H1 (cell line): ENCODE results near the gene CCDC24. TPM values are rescaled to one million over a fixed set of nuclear protein-coding genes. Genes with fewer than 3 reads are reported as not detected.
A peak's percentile ranks its signal among the peaks of the same experiment; 100 is the strongest.

ENCODE experiments used
- CTCF ChIA-PET: fragments of 300-600 bp; sonication (Branson Sonifier 250); formaldehyde crosslinking; loops from one replicate; lab custom pipeline; 2021; ENCODE audit not compliant: partially characterized antibody; lab: Charles Lee
- POLR2A ChIA-PET: fragments of 300-600 bp; sonication (Branson Sonifier 250); formaldehyde crosslinking; loops from one replicate; lab custom pipeline; 2021; ENCODE audit warnings: inconsistent platforms; ENCODE audit not compliant: partially characterized antibody; lab: Charles Lee
- DNase-seq, 2 experiments: peaks; one replicate each; pipeline versions ENCODE4 v3.0.0 to v3.0.0-alpha.2; 2010 to 2022; ENCODE audit warnings: low spot score in 2 of 2, low read depth in 1 of 2, mixed read lengths in 1 of 2
- FAIRE-seq: peaks from 2 replicates; lab custom pipeline; 2011; peaks lifted over from hg19 to GRCh38; lab: Jason Lieb, UNC
- H2AFZ ChIP-seq: 2 replicates; pipeline ENCODE4 v1.8.1; 2012; ENCODE audit warnings: low read length, inconsistent platforms
- H2AK5ac ChIP-seq: 2 replicates; pipeline ENCODE4 v1.6.1; 2013; ENCODE audit warnings: low read depth, low read length
- H2BK120ac ChIP-seq: replicated peaks from 2 replicates; pipeline ENCODE3; 2013; ENCODE audit warnings: low read depth, low read length, inconsistent platforms
- H2BK12ac ChIP-seq: 2 replicates; pipeline ENCODE4 v1.6.1; 2013; ENCODE audit warnings: low read depth, low read length
- H2BK15ac ChIP-seq: 2 replicates; pipeline ENCODE4 v1.6.1; 2013; ENCODE audit warnings: low read length
- H2BK20ac ChIP-seq: 2 replicates; pipeline ENCODE4 v1.6.1; 2013; ENCODE audit warnings: low read length
- H2BK5ac ChIP-seq: 2 replicates; pipeline ENCODE4 v1.6.1; 2013; ENCODE audit warnings: low read depth, low read length
- H3K14ac ChIP-seq: 2 replicates; pipeline ENCODE4 v1.6.1; 2013; ENCODE audit warnings: inconsistent platforms; ENCODE audit not compliant: insufficient read length
- H3K18ac ChIP-seq: 2 replicates; pipeline ENCODE4 v1.6.1; 2013; ENCODE audit warnings: low read length; ENCODE audit errors: extremely low read depth
- H3K23ac ChIP-seq: 2 replicates; pipeline ENCODE4 v1.6.1; 2013; ENCODE audit warnings: inconsistent platforms; ENCODE audit not compliant: insufficient read length
- H3K23me2 ChIP-seq: 2 replicates; pipeline ENCODE4 v1.6.1; 2013; ENCODE audit warnings: low read depth, low read length
- H3K27ac ChIP-seq: 2 replicates; pipeline ENCODE4 v1.6.1; 2011; ENCODE audit warnings: low read depth, low read length, inconsistent platforms
- H3K27me3 ChIP-seq, 4 experiments: replicated peaks in 1 of 4; 1 replicate in 1 of 4; 2 replicates in 3 of 4; pipeline versions ENCODE4 v1.6.1 to v1.8.1; 2011 to 2013; ENCODE audit warnings: low read length in 3 of 4, mild to moderate bottlenecking in 3 of 4, inconsistent platforms in 2 of 4, mixed read lengths in 2 of 4, moderate library complexity in 1 of 4; ENCODE audit not compliant: control insufficient read depth in 3 of 4, insufficient read depth in 3 of 4; ENCODE audit errors: extremely low read depth in 1 of 4
- H3K36me3 ChIP-seq, 4 experiments: 2 replicates each; pipeline versions ENCODE4 v1.6.1 to v1.8.1; 2011 to 2013; ENCODE audit warnings: mild to moderate bottlenecking in 4 of 4, low read length in 3 of 4, moderate library complexity in 2 of 4, control low read depth in 1 of 4, inconsistent platforms in 1 of 4; ENCODE audit not compliant: insufficient read depth in 4 of 4, control insufficient read depth in 2 of 4
- H3K4ac ChIP-seq: replicated peaks from 2 replicates; pipeline ENCODE3; 2013; ENCODE audit warnings: low read length, low read depth, mixed read lengths, inconsistent platforms; ENCODE audit not compliant: insufficient read length
- H3K4me1 ChIP-seq, 4 experiments: replicated peaks in 1 of 4; 1 replicate in 1 of 4; 2 replicates in 3 of 4; pipeline versions ENCODE4 v1.6.1 to v1.8.1; 2011 to 2013; ENCODE audit warnings: low read length in 3 of 4, inconsistent platforms in 2 of 4, mixed read lengths in 1 of 4; ENCODE audit not compliant: insufficient read depth in 4 of 4, control insufficient read depth in 3 of 4
- H3K4me2 ChIP-seq, 2 experiments: 2 replicates each; pipeline versions ENCODE4 v1.6.1 to v1.8.1; 2011 to 2013; ENCODE audit warnings: low read depth in 2 of 2, low read length in 2 of 2, control low read depth in 1 of 2, inconsistent platforms in 1 of 2, mild to moderate bottlenecking in 1 of 2; ENCODE audit not compliant: insufficient read depth in 1 of 2
- H3K4me3 ChIP-seq, 4 experiments: fragments of 200-600, 300-600 bp in 1 of 4; sonication (generic), shearing (Covaris generic), sonication (Bioruptor Twin) in 1 of 4; 2 replicates each; pipeline versions ENCODE4 v1.5.1 to v1.8.1; 2011 to 2016; ENCODE audit warnings: low read length in 4 of 4, low read depth in 3 of 4, control low read depth in 2 of 4, inconsistent platforms in 2 of 4, mild to moderate bottlenecking in 2 of 4, mixed read lengths in 1 of 4, moderate library complexity in 1 of 4; ENCODE audit not compliant: insufficient read depth in 2 of 4; ENCODE audit errors: extremely low read depth in 1 of 4
- H3K56ac ChIP-seq: replicated peaks from 2 replicates; pipeline ENCODE3; 2013; ENCODE audit warnings: low read depth, mild to moderate bottlenecking, mixed read lengths, low read length, inconsistent platforms; ENCODE audit not compliant: insufficient read length
- H3K79me1 ChIP-seq: 2 replicates; pipeline ENCODE4 v1.6.1; 2013; ENCODE audit warnings: low read depth, low read length, control low read depth
- H3K79me2 ChIP-seq, 2 experiments: 2 replicates each; pipeline versions ENCODE4 v1.6.1 to v1.8.1; 2012 to 2013; ENCODE audit warnings: low read length in 2 of 2, mild to moderate bottlenecking in 2 of 2, inconsistent platforms in 1 of 2; ENCODE audit not compliant: insufficient read depth in 2 of 2, control insufficient read depth in 1 of 2
- H3K9ac ChIP-seq, 4 experiments: replicated peaks in 1 of 4; 1 replicate in 1 of 4; 2 replicates in 3 of 4; pipeline versions ENCODE4 v1.6.1 to v1.8.1; 2011 to 2013; ENCODE audit warnings: low read depth in 3 of 4, low read length in 3 of 4, control low read depth in 2 of 4, mild to moderate bottlenecking in 2 of 4, moderate library complexity in 2 of 4, inconsistent platforms in 1 of 4; ENCODE audit errors: extremely low read depth in 1 of 4
- H3K9me3 ChIP-seq, 2 experiments: 2 replicates each; pipeline versions ENCODE4 v1.6.1 to v1.8.1; 2012 to 2013; ENCODE audit warnings: mild to moderate bottlenecking in 2 of 2, moderate library complexity in 2 of 2, control low read depth in 1 of 2, inconsistent platforms in 1 of 2, low read depth in 1 of 2, low read length in 1 of 2, mixed read lengths in 1 of 2; ENCODE audit not compliant: insufficient read depth in 2 of 2
- H4K20me1 ChIP-seq, 2 experiments: replicated peaks in 1 of 2; 2 replicates each; pipeline versions ENCODE3 to v1.8.1; 2011 to 2013; ENCODE audit warnings: inconsistent platforms in 2 of 2, low read length in 2 of 2, mild to moderate bottlenecking in 1 of 2; ENCODE audit not compliant: insufficient read depth in 2 of 2, control insufficient read depth in 1 of 2
- H4K5ac ChIP-seq: 2 replicates; pipeline ENCODE4 v1.6.1; 2013; ENCODE audit warnings: low read length, low read depth, mixed read lengths, inconsistent platforms; ENCODE audit not compliant: insufficient read length
- H4K8ac ChIP-seq: 2 replicates; pipeline ENCODE4 v1.8.0; 2013; ENCODE audit warnings: mild to moderate bottlenecking, moderate library complexity, low read length, inconsistent platforms; ENCODE audit not compliant: insufficient read depth; ENCODE audit errors: extremely low read depth
- H4K91ac ChIP-seq: replicated peaks from 2 replicates; pipeline ENCODE3; 2013; ENCODE audit warnings: low read length, mixed read lengths, inconsistent platforms; ENCODE audit not compliant: insufficient read length
- EGR1 ChIP-seq: IDR thresholded peaks from 2 replicates; pipeline ENCODE4 v1.6.1; 2011; ENCODE audit warnings: low read depth, low read length, borderline replicate concordance
- NANOG ChIP-seq: IDR thresholded peaks from 2 replicates; pipeline ENCODE4 v1.6.1; 2011; ENCODE audit warnings: low read length, low read depth, mild to moderate bottlenecking, inconsistent platforms; ENCODE audit not compliant: insufficient read depth, poor library complexity, severe bottlenecking
- SAP30 ChIP-seq: fragments of 300-600 bp; sonication (generic); IDR thresholded peaks from 2 replicates; pipeline ENCODE4 v1.7.1; 2012; ENCODE audit warnings: low read length, moderate library complexity, mild to moderate bottlenecking, inconsistent platforms; ENCODE audit not compliant: insufficient read depth, insufficient replicate concordance
- SIN3A ChIP-seq, 2 experiments: IDR thresholded peaks in 1 of 2; conservative IDR thresholded peaks in 1 of 2; 2 replicates each; pipeline ENCODE4 v1.6.1; 2011 to 2012; ENCODE audit warnings: low read length in 2 of 2, improper control_type of control experiment in 1 of 2, low read depth in 1 of 2, mild to moderate bottlenecking in 1 of 2
- SIRT6 ChIP-seq: IDR thresholded peaks from one replicate; pipeline ENCODE4 v1.7.1; 2012; ENCODE audit warnings: low read length, inconsistent platforms
- SP1 ChIP-seq: IDR thresholded peaks from 2 replicates; pipeline ENCODE4 v1.6.1; 2011; ENCODE audit warnings: low read depth, low read length
- SUZ12 ChIP-seq: fragments of 200-600 bp; sonication (generic); IDR thresholded peaks from 2 replicates; pipeline ENCODE4 v1.6.1; 2012; ENCODE audit warnings: mild to moderate bottlenecking, inconsistent platforms, low read length, moderate library complexity, mixed read lengths
- ZNF274 ChIP-seq: IDR thresholded peaks from 2 replicates; pipeline ENCODE4 v1.7.0; 2012; ENCODE audit warnings: low read length, borderline replicate concordance; ENCODE audit errors: extremely low read depth
- WGBS, 2 experiments: shearing (Covaris generic) in 1 of 2; methylation state at CpG; one replicate each; pipeline versions ENCODE4 v1.1.6 to v1.1.7; 2013 to 2015; ENCODE audit warnings: low lambda C conversion rate in 2 of 2, mixed read lengths in 2 of 2, inconsistent platforms in 1 of 2, low coverage in 1 of 2, missing lambda C conversion rate in 1 of 2; ENCODE audit not compliant: insufficient replicate concordance in 2 of 2, insufficient coverage in 1 of 2, insufficient read length in 1 of 2; ENCODE audit errors: extremely low coverage in 1 of 2, missing lambda C conversion rate in 1 of 2; 5-methylcytosine and 5-hydroxymethylcytosine counted together
- polyA plus RNA-seq, 7 experiments: library from polyadenylated mRNA; depleted of rRNA in 3 of 7; stranded (reverse) in 5 of 7; unstranded in 2 of 7; fragments of >200 nt in 5 of 7; fragments of 200-250 nt in 2 of 7; gene quantifications; 1 replicate in 5 of 7; 2 replicates in 1 of 7; 4 replicates in 1 of 7; pipeline versions ENCODE4 v1.2.1 to v1.2.3, GENCODE V29; 2011 to 2013; ENCODE audit warnings: missing spikeins in 2 of 7, mixed read lengths in 2 of 7
- total RNA-seq: library from RNA; stranded (reverse); fragmentation: NEBNext Ultra II Directional; extraction: Animal tissue kit (Norgen Biotek cat#: 25700); gene quantifications from 2 replicates; pipeline ENCODE4 v1.2.1, GENCODE V29; 2021
- TF ChIP-seq, protein P1 (sequence below): IDR thresholded peaks from 2 replicates; pipeline ENCODE4 v1.6.1; 2011; ENCODE audit warnings: low read depth, mild to moderate bottlenecking, low read length; ENCODE audit not compliant: insufficient read depth
- TF ChIP-seq, protein P2 (sequence below): IDR thresholded peaks from 2 replicates; pipeline ENCODE4 v1.6.1; 2011; ENCODE audit warnings: low read length, improper control_type of control experiment

Gene CCDC24
- total and polyA plus RNA-seq, 2 of the 8 experiments (the other 6 are each of a cell fraction or from before 2014, with no cell fraction given), result 11.2 to 11.4 TPM

DNA sequence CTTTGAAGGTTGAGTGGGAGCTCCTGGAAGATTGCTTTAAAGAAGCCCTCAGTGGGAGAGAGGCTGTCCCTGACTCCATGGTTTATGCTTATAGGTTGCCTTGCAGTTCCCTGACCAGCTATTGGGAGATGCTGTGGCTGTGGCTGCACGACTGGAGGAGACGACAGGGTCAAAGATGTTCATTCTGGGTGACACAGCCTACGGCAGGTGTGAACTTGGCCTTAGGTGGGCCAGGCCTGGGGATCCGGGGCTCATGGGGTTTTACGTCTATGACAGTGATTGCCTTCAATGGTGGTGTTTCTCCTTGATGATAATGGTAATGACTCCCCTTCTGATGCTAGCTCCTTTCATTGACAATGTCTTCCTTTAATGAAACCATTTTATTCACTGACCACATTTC lies 20.9 kb upstream of the CCDC24 start:
- no peak overlapping the region for H2AK5ac ChIP-seq
- no peak overlapping the region for H4K91ac ChIP-seq
- H3K4ac ChIP-seq, result no peak overlapping the region
- 59% methylated on average over 5 of the region's 5 CpGs; no CpG with 5 or more reads in 1 of the 2 experiments for WGBS, 2 experiments
- H2BK12ac ChIP-seq, result no peak overlapping the region
- no peak overlapping the region for H3K23ac ChIP-seq
- CTCF ChIA-PET, result interaction anchor here (0.7 to 9.2 kb wide), 12 partner anchors 8 to 206 kb away, joined by 3 to 79 read pairs (median 6); partner anchors contain the start of genes IPO13 and SLC6A9
- no peak overlapping the region for H2BK20ac ChIP-seq
- peak overlapping the region; percentile 69 to 85 for H3K4me2 ChIP-seq
- H3K14ac ChIP-seq, result no peak overlapping the region
- peaks cover 0 to 15% of the 10 kb centered on the region in 2 experiments; a peak in 2 of 4 replicates for H3K79me2 ChIP-seq
- H3K27ac ChIP-seq, result no peak overlapping the region
- no peak overlapping the region for H4K5ac ChIP-seq
- no peak for FAIRE-seq
- POLR2A ChIA-PET, result interaction anchor here (0.7 to 12.9 kb wide), 7 partner anchors 8 to 23 kb away, joined by 3 to 189 read pairs (median 6); partner anchors contain the start of genes CCDC24 and IPO13
- no peak overlapping the region; the same call in 1 of the 2 replicates for H2BK5ac ChIP-seq
- H3K18ac ChIP-seq, result no peak overlapping the region
- DNase-seq, result no peak
- no peaks in the 10 kb centered on the region for H3K9me3 ChIP-seq
- no peaks in the 10 kb centered on the region for H3K27me3 ChIP-seq
- 0 out of 2 replicates have a peak, but pooled peaks cover 4% of the 10 kb centered on the region for H3K79me1 ChIP-seq
- no peak for TF ChIP-seq ZNF274
- TF ChIP-seq, protein P1, sequence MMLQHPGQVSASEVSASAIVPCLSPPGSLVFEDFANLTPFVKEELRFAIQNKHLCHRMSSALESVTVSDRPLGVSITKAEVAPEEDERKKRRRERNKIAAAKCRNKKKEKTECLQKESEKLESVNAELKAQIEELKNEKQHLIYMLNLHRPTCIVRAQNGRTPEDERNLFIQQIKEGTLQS, result no peak
- TF ChIP-seq, protein P2, sequence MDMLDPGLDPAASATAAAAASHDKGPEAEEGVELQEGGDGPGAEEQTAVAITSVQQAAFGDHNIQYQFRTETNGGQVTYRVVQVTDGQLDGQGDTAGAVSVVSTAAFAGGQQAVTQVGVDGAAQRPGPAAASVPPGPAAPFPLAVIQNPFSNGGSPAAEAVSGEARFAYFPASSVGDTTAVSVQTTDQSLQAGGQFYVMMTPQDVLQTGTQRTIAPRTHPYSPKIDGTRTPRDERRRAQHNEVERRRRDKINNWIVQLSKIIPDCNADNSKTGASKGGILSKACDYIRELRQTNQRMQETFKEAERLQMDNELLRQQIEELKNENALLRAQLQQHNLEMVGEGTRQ, result no peak
- no peak for TF ChIP-seq EGR1
- TF ChIP-seq NANOG, result no peak
- TF ChIP-seq SIN3A (conservative IDR thresholded peaks at IDR 0.05 in 1 of 2, IDR thresholded peaks at IDR 0.05 in 1 of 2; ENCODE audit: low read depth in 1 of 2, low read length in 2 of 2), result no peak
- no peak for TF ChIP-seq SAP30
- TF ChIP-seq SIRT6, result no peak
- no peak for TF ChIP-seq SUZ12
- no peak for TF ChIP-seq SP1
- peaks cover 18% of the 10 kb centered on the region for H3K23me2 ChIP-seq
- H4K20me1 ChIP-seq, result peaks cover 2 to 9% of the 10 kb centered on the region in 2 experiments
- no peak overlapping the region for H2AFZ ChIP-seq
- no peak overlapping the region for H2BK120ac ChIP-seq
- H2BK15ac ChIP-seq, result no peak overlapping the region; the same call in 1 of the 2 replicates
- peak overlapping the region; percentile 84 for H4K8ac ChIP-seq
- no peak overlapping the region for H3K56ac ChIP-seq
- H3K4me1 ChIP-seq, result peaks cover 0 to 11% (median 6%) of the 10 kb centered on the region in 4 experiments; a peak in 5 of 7 replicates
- H3K36me3 ChIP-seq, result peaks cover 0 to 14% (median 8%) of the 10 kb centered on the region in 4 experiments; a peak in 4 of 8 replicates
- H3K9ac ChIP-seq, result peak overlapping the region in 3 of 4 experiments; percentile 72 to 81 (median 79); a peak in 6 of 7 replicates
- H3K4me3 ChIP-seq, result peak overlapping the region; percentile 65 to 100 (median 97)
